ENCODE results near the gene PDS5B. TPM values are rescaled to one million over a fixed set of nuclear protein-coding genes. Genes with fewer than 3 reads are reported as not detected.

PDS5B gene
- total RNA-seq, 4 donors from 2014 or later, result 26.6 to 61.1 (median 28.9) TPM

DNA sequence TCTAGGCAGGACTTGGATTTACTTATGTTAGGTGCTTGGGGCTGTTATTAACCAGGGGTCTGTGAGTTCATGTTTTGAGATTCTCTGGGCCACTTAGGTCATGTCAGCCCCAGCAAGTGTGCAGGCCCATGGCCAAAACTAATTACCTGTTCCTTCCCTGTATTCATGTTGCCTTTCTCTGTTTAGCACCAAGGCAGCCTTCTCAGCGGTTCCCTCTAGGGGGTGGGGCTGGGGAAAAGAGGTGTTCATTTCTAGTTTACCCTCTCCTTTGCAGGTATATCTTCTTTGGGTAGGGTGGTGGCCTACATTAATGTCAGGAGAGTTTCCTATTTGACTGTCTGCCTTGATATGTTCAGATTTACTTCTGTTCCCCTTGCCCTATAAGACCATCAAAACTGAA is 61.7 kb downstream of the PDS5B start:
- H3K9me3 ChIP-seq, result no peaks in the 10 kb centered on the region
- peak in 1 of 3 donors; percentile 36 for DNase-seq
- no peak for TF ChIP-seq POLR2A (IDR thresholded peaks at IDR 0.05)
- TF ChIP-seq, protein P1, sequence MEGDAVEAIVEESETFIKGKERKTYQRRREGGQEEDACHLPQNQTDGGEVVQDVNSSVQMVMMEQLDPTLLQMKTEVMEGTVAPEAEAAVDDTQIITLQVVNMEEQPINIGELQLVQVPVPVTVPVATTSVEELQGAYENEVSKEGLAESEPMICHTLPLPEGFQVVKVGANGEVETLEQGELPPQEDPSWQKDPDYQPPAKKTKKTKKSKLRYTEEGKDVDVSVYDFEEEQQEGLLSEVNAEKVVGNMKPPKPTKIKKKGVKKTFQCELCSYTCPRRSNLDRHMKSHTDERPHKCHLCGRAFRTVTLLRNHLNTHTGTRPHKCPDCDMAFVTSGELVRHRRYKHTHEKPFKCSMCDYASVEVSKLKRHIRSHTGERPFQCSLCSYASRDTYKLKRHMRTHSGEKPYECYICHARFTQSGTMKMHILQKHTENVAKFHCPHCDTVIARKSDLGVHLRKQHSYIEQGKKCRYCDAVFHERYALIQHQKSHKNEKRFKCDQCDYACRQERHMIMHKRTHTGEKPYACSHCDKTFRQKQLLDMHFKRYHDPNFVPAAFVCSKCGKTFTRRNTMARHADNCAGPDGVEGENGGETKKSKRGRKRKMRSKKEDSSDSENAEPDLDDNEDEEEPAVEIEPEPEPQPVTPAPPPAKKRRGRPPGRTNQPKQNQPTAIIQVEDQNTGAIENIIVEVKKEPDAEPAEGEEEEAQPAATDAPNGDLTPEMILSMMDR (IDR thresholded peaks at IDR 0.05), result no peak
- H3K27me3 ChIP-seq, result no peaks in the 10 kb centered on the region
- no peak overlapping the region for H3K4me3 ChIP-seq
- H3K36me3 ChIP-seq, result no peaks in the 10 kb centered on the region
- H3K27ac ChIP-seq, result no peak overlapping the region
- peaks cover 0 to 9% (median 0%) of the 10 kb centered on the region in 4 donors for H3K4me1 ChIP-seq

GRCh38 chr13:32650705-32651311 is 64.6 kb downstream of the PDS5B start:
- Histone ChIP-seq H3K27ac (no peak overlapping the region), H3K4me1 (peaks cover 0 to 4% (median 0%) of the 10 kb centered on the region in 4 donors), H3K4me3 (no peak overlapping the region), H3K9me3 (no peaks in the 10 kb centered on the region), H3K36me3 (no peaks in the 10 kb centered on the region), H3K27me3 (no peaks in the 10 kb centered on the region)
- TF ChIP-seq POLR2A (IDR thresholded peaks at IDR 0.05), result no peak
- TF ChIP-seq, protein P1 (IDR thresholded peaks at IDR 0.05), result peak; percentile 44 to 77 (median 70)
- peak in 2 of 3 donors; percentile 65 to 84 for DNase-seq

GRCh38 chr13:32657309-32657708 is 71.1 kb downstream of the PDS5B start:
- no peak for DNase-seq
- Histone ChIP-seq H3K27me3 (no peaks in the 10 kb centered on the region), H3K4me3 (no peak overlapping the region), H3K27ac (no peak overlapping the region), H3K4me1 (no peaks in the 10 kb centered on the region), H3K36me3 (peaks cover 0 to 5% (median 0%) of the 10 kb centered on the region in 3 donors), H3K9me3 (no peaks in the 10 kb centered on the region)
- no peak for TF ChIP-seq POLR2A (IDR thresholded peaks at IDR 0.05)
- TF ChIP-seq, protein P1 (IDR thresholded peaks at IDR 0.05), result no peak

DNA sequence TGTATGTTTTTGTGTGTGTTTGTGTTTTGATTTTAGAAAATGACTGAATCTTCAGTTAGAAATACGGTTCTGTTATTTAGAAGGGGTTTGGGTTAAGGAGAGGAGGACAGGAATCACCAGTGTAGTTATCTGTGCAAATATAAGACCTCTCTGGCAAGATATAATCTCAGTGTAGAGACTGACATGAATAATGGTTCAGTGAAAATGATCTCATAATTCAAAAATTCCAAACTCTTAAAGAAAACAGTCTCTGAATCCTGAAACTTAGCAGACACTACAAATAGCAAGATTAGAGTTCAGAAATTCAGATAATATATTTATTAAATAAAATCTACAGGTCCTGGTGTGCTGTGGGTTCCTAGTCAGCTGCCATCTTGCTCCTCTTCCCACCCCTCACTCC is 73.5 kb downstream of the PDS5B start:
- no peaks in the 10 kb centered on the region for H3K4me1 ChIP-seq
- H3K36me3 ChIP-seq, result peaks cover 0 to 5% (median 0%) of the 10 kb centered on the region in 3 donors
- DNase-seq, result no peak
- no peaks in the 10 kb centered on the region for H3K9me3 ChIP-seq
- no peaks in the 10 kb centered on the region for H3K27me3 ChIP-seq
- no peak overlapping the region for H3K27ac ChIP-seq
- TF ChIP-seq, protein P1 (IDR thresholded peaks at IDR 0.05), result no peak
- no peak for TF ChIP-seq POLR2A (IDR thresholded peaks at IDR 0.05)
- H3K4me3 ChIP-seq, result no peak overlapping the region

GRCh38 chr13:32660227-32660626 is 74.0 kb downstream of the PDS5B start:
- H3K27ac ChIP-seq, result no peak overlapping the region
- TF ChIP-seq, protein P1 (IDR thresholded peaks at IDR 0.05), result no peak
- no peak for TF ChIP-seq POLR2A (IDR thresholded peaks at IDR 0.05)
- H3K4me3 ChIP-seq, result no peak overlapping the region
- H3K27me3 ChIP-seq, result no peaks in the 10 kb centered on the region
- peaks cover 0 to 5% (median 0%) of the 10 kb centered on the region in 3 donors for H3K36me3 ChIP-seq
- no peaks in the 10 kb centered on the region for H3K4me1 ChIP-seq
- DNase-seq, result no peak
- no peaks in the 10 kb centered on the region for H3K9me3 ChIP-seq

All from Peyer's patch (tissue), 4 donors.